ENCODE results near the gene STK31. TPM values are rescaled to one million over a fixed set of nuclear protein-coding genes. Genes with fewer than 3 reads are reported as not detected.

STK31 gene
- total RNA-seq, 4 donors from 2014 or later: under 0.01 to 1.1 (median 0.43) TPM

DNA sequence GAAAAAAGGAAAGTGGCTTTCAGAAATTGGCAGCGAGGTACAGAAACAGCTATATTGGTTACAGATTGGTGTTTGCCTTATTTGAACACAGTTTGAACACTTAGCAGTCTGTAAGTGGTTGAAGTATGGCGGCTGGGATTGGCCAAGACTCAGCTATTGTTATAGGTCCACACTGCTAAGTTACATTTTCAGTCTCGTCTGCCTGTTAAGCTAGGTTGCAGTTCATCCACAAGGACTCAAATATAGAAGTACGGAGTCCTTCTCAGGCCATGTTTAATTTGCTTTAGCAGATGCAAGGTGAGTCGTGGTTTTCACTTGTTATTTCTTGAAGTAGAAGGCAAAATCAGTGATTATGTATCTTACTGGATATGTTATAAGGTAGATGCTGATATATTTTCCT, 73.1 kb downstream of the STK31 start:
- H3K4me3 ChIP-seq: no peak overlapping the region
- no peak overlapping the region for H3K27ac ChIP-seq (replicated peaks in 1 of 4)
- H3K27me3 ChIP-seq: no peaks in the 10 kb centered on the region
- H3K36me3 ChIP-seq: no peaks in the 10 kb centered on the region
- 90% methylated on average over 5 of the region's 5 CpGs for WGBS
- intact Hi-C loops (cut with DNase I): no loop called here
- TF ChIP-seq EP300 (IDR thresholded peaks at IDR 0.05) (no peak), POLR2AphosphoS5 (IDR thresholded peaks at IDR 0.05) (no peak), POLR2A (IDR thresholded peaks at IDR 0.05; ENCODE audit: low read depth) (no peak)
- TF ChIP-seq, protein P1, sequence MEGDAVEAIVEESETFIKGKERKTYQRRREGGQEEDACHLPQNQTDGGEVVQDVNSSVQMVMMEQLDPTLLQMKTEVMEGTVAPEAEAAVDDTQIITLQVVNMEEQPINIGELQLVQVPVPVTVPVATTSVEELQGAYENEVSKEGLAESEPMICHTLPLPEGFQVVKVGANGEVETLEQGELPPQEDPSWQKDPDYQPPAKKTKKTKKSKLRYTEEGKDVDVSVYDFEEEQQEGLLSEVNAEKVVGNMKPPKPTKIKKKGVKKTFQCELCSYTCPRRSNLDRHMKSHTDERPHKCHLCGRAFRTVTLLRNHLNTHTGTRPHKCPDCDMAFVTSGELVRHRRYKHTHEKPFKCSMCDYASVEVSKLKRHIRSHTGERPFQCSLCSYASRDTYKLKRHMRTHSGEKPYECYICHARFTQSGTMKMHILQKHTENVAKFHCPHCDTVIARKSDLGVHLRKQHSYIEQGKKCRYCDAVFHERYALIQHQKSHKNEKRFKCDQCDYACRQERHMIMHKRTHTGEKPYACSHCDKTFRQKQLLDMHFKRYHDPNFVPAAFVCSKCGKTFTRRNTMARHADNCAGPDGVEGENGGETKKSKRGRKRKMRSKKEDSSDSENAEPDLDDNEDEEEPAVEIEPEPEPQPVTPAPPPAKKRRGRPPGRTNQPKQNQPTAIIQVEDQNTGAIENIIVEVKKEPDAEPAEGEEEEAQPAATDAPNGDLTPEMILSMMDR (IDR thresholded peaks at IDR 0.05): no peak
- no peaks in the 10 kb centered on the region for H3K9me3 ChIP-seq
- no peaks in the 10 kb centered on the region for H3K4me1 ChIP-seq
- DNase-seq (ENCODE audit: extremely low spot score): no peak

DNA sequence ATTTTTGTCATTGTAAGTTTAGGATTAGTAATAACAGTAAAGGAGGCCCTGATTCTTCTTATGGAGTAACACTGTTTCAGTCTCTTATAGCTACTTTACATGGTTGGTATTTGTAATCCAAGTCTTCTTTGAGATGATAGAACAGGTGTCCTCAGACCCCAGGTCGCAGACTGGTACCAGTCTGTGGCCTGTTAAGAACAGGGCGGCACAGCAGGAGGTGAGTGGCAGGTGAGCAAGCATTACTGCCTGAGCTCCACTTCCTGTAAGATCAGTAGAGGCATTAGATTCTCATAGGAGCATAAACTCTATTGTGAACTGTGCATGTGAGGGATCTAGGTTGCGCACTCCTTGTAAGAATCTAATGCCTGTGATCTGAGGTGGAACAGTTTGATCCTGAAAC, 77.3 kb downstream of the STK31 start:
- H3K4me1 ChIP-seq: no peaks in the 10 kb centered on the region
- H3K4me3 ChIP-seq: no peak overlapping the region
- 87% methylated on average over 3 of the region's 3 CpGs for WGBS
- no peaks in the 10 kb centered on the region for H3K36me3 ChIP-seq
- no peak for DNase-seq (ENCODE audit: extremely low spot score)
- no peaks in the 10 kb centered on the region for H3K9me3 ChIP-seq
- TF ChIP-seq POLR2A (IDR thresholded peaks at IDR 0.05; ENCODE audit: low read depth): no peak
- TF ChIP-seq POLR2AphosphoS5 (IDR thresholded peaks at IDR 0.05): no peak
- no peak for TF ChIP-seq EP300 (IDR thresholded peaks at IDR 0.05)
- TF ChIP-seq, protein P1 (IDR thresholded peaks at IDR 0.05): no peak
- intact Hi-C loops (cut with DNase I): no loop called here
- H3K27me3 ChIP-seq: no peaks in the 10 kb centered on the region
- no peak overlapping the region for H3K27ac ChIP-seq (replicated peaks in 1 of 4)

DNA sequence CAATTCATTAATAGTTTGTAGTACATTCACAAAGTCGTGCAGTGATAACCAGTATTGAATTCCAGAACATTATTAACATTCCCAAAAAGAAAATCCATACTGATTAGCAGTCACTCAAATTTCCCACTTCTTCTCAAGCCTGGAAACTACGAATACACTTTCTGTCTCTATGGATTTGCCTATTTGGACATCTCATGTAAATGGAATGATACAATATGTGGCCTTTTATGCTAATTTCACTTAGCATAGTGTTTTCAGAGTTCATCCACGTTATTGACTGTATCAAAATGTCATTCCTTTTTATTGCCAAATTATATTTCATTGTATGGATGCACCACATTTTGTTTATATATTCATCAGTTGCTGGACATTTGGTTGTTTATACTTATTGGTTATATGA, 78.8 kb downstream of the STK31 start:
- 80% methylated on average over 3 of the region's 3 CpGs for WGBS
- DNase-seq (ENCODE audit: extremely low spot score): no peak
- intact Hi-C loops (cut with DNase I): no loop called here

DNA sequence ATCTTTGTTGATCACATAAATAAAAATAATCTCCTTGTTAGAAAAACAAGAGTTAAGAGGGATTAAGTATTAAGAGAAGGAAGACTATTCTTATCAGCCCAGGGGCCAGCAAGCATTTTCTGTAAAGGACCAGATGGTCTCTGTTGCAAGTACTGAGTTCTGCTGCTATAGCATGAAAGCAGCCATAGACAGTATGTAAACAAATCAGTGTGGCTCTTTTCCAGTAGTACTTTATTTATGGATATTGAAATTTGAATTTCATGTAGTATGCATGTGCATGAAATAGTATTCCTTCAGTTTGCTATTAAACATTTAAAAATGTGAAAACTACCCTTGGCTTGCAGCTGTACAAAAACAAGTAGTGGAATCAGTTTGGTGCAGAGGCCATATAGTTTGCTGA, 81.7 kb downstream of the STK31 start:
- Histone ChIP-seq H3K4me1 (no peaks in the 10 kb centered on the region), H3K27me3 (no peaks in the 10 kb centered on the region), H3K9me3 (peaks cover 0 to 22% (median 15%) of the 10 kb centered on the region in 4 donors), H3K4me3 (no peak overlapping the region), H3K27ac (replicated peaks in 1 of 4) (no peak overlapping the region), H3K36me3 (no peaks in the 10 kb centered on the region)
- no peak for DNase-seq (ENCODE audit: extremely low spot score)
- intact Hi-C loops (cut with DNase I): no loop called here
- no peak for TF ChIP-seq EP300 (IDR thresholded peaks at IDR 0.05)
- no peak for TF ChIP-seq POLR2AphosphoS5 (IDR thresholded peaks at IDR 0.05)
- no peak for TF ChIP-seq POLR2A (IDR thresholded peaks at IDR 0.05; ENCODE audit: low read depth)
- TF ChIP-seq, protein P1 (IDR thresholded peaks at IDR 0.05): no peak

More for the DNA sequence above, 78.8 kb downstream of the STK31 start:
- no peak overlapping the region for H3K4me3 ChIP-seq
- no peaks in the 10 kb centered on the region for H3K36me3 ChIP-seq
- no peaks in the 10 kb centered on the region for H3K27me3 ChIP-seq
- H3K27ac ChIP-seq (replicated peaks in 1 of 4): no peak overlapping the region
- H3K4me1 ChIP-seq: no peaks in the 10 kb centered on the region
- no peak for TF ChIP-seq POLR2A (IDR thresholded peaks at IDR 0.05; ENCODE audit: low read depth)
- TF ChIP-seq, protein P1 (IDR thresholded peaks at IDR 0.05): no peak
- no peak for TF ChIP-seq POLR2AphosphoS5 (IDR thresholded peaks at IDR 0.05)
- TF ChIP-seq EP300 (IDR thresholded peaks at IDR 0.05): no peak
- H3K9me3 ChIP-seq: peaks cover 0 to 8% (median 0%) of the 10 kb centered on the region in 4 donors

DNA sequence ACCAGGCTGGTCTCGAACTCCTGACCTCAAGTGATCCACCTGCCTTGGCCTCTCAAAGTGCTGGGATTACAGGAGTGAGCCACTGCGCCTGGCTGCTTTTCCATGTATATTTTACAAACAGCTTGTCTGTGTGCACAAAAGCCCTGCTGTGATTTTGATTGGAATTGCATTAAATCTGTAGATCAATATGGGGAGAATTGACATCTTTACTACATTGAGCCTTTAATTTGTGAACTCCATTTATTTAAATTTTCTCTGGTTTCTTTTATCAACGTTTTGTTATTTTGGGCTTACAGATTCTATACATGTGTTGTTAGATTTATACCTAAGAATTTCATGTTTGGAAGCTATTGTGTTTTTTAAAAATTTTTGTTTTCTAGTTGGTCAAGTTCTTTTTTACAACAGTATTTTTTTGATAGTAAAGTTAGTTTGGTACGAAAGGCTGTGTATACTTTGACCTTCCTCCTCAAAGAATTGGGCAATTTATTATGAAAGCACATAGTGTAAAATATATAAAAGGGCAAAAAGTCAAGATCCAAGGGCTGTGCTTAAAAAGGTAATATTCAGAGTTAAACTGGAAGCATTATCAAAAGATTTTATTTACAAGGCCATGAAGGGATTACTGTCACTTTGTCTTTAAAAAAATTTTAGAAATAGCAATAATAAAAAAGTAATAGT, 92.8 kb downstream of the STK31 start:
- intact Hi-C loops (cut with DNase I): no loop called here
- Histone ChIP-seq H3K27ac (replicated peaks in 1 of 4) (no peak overlapping the region), H3K4me3 (no peak overlapping the region), H3K9me3 (no peaks in the 10 kb centered on the region), H3K4me1 (no peaks in the 10 kb centered on the region), H3K27me3 (no peaks in the 10 kb centered on the region), H3K36me3 (no peaks in the 10 kb centered on the region)
- TF ChIP-seq POLR2AphosphoS5 (IDR thresholded peaks at IDR 0.05) (no peak), POLR2A (IDR thresholded peaks at IDR 0.05; ENCODE audit: low read depth) (no peak), EP300 (IDR thresholded peaks at IDR 0.05) (no peak)
- TF ChIP-seq, protein P1 (IDR thresholded peaks at IDR 0.05): no peak
- DNase-seq (ENCODE audit: extremely low spot score): no peak
- WGBS: 44% methylated on average over 4 of the region's 4 CpGs

Data from esophagus muscularis mucosa (tissue), 4 donors.